Head of caudate nucleus (tissue), 42 donors: ENCODE data around the gene PKD2.

Experiments used
- DNase-seq, 42 donors: peaks; one replicate each; pipeline versions ENCODE4 v3.0.0 to v3.0.0-alpha.2; 2020 to 2021; ENCODE audit warnings: mixed read lengths in 7 of 42
- intact Hi-C: fragments of 100-400 bp; cut with DNase I; formaldehyde crosslinking; loops from one replicate; pipeline ENCODE4 v1.15.0; 2022

PKD2 gene

DNA sequence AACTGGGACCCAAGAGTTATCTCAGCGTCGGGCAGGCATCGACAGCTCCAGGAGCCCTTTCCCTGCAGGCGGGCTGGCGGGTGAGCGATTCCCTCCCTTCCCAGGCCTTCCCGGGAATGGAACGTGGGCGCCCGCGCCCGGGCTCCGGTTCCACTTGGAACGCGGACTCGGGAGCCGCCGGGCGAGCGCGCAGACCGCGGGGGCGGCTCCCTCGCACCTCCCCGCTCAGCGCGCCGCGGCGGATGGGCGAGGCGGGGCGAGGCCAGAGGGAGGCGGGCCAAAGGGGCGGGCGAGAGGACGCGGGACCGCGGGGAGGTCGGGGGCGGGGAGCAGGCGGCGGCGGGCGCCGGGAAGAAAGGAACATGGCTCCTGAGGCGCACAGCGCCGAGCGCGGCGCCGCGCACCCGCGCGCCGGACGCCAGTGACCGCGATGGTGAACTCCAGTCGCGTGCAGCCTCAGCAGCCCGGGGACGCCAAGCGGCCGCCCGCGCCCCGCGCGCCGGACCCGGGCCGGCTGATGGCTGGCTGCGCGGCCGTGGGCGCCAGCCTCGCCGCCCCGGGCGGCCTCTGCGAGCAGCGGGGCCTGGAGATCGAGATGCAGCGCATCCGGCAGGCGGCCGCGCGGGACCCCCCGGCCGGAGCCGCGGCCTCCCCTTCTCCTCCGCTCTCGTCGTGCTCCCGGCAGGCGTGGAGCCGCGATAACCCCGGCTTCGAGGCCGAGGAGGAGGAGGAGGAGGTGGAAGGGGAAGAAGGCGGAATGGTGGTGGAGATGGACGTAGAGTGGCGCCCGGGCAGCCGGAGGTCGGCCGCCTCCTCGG is at the start of gene PKD2:
TSS of gene PKD2 (plus strand) at position 332 of the 818 bp plus-strand sequence. CDS start at position 431, 99 bp downstream.
- DNase-seq: peak; percentile 47 to 96 (median 90)
- intact Hi-C loops: loop anchor here (5.0 kb wide), 2 partner anchors 35 to 275 kb away; partner anchors contain the start of gene PPM1K

DNA sequence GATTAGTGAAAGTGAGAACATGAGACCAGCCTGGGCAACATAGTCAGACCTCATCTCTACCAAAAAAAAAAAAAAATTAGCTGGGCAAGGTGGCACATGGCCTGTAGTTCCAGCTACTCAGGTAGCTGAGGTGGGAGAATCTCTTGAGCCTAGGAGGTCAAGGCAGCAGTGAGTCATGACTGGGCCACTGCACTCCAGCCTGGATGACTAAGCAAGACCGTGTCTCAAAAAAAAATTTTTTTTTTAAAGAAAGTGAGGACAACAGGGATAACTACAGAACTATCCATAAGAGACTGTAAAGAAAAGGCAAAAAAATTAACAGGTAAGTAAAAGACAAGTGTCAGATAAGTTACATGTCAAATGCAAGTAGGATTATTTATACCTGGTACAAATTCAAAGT is 45.4 kb upstream of the PKD2 start:
- no peak for DNase-seq
- intact Hi-C loops: no loop called here

DNA sequence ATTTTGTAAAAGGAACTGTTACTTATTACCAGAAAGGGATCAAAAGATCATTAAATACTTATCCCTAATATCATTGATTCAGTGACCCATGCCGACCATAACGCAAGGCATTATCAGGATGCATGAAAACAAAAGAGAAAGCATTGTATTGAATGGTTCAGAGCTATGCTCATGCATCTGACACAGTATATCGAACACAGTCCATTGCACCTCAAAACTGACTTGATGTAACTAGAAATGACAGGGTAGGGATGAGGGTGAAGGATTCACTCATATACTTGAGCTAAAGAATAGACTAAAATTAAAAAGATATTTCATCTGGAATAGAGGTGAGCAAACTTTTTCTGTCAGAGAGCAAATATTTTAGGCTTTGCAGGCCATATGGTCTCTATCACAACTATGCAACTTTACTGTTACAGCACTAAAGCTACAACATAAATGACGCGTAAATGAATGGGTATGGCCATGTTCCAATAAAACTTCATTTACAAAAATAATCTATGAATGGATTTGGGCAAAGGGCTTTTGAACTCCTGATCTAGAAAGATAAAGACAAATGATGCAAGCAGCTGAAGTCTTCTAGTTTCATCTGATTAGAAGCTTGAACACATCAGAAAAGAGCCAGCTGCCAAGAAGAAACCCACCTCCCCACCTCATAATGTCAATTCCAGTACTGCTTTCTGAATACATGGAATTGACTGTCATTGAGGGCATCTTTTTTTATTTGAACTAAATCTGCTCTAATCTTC is 44.9 kb upstream of the PKD2 start:
- intact Hi-C loops: no loop called here

DNA sequence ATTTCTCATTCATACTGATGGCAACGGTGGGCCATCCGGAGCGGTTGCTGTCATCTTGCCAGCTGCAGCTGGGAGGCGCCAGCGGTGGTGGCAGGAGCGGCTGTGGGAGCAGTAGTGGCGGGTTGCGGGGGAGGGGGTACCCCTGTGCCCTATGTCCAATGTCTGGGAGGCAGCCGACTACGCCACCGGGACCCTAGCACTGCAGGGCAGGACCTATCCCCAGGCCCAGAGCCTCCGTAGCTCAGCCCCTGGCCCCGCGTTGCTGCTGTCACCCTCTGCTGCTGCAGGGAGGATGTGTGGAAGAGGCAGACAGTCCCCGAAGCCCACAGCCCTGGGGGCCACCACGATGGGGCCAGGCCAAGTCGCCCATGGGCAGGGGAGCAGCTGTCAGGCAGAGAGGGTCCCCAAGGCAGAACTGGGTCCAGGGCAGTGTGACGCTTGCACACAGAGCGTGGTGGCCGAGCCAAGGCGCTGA is 41.9 kb upstream of the PKD2 start:
- intact Hi-C loops: no loop called here
- DNase-seq: no peak

More for the DNA sequence above, 44.9 kb upstream of the PKD2 start:
- no peak for DNase-seq

DNA sequence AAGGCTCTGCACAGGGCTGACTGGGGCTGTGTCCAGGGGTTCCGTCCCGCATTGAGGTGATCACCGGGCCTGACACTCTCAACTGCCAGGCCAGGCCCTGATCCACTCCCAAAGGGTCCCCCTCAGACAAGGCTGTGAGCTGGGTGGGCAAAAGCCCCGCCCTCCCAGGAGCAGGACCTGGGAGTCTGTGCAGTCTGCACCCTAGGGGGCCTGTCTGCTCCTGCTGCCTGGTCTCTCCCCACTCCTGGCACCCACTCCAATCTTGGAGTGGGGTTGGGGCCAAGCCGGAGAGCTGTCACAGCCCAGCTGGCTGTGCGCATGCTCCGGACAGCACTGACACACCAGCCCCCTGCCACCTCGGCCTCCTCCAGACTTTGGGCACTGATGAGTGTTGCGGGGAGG is 41.3 kb upstream of the PKD2 start:
- no peak for DNase-seq
- intact Hi-C loops: no loop called here

DNA sequence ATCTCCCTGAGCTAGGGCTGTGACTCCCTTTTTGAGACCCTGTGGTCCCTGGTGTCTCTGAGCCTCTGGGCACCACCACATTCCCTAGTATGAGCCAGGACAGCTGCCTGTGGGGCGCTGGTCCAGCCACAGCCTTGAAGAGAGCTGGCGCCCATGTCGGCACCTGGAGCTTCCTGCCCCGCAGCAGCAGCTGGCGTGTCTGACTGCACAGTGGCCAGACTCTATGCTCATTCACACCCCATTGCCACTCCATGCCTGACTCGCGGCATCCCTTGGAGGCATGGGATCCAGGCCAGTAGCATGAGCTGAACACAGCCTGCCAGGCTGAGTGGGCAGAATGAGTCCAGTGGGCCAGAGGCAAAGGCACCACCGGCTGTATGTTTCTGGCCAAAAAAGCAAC is 40.2 kb upstream of the PKD2 start:
- intact Hi-C loops: no loop called here
- peak in 25 of 42 donors; percentile 12 to 67 (median 27) for DNase-seq

DNA sequence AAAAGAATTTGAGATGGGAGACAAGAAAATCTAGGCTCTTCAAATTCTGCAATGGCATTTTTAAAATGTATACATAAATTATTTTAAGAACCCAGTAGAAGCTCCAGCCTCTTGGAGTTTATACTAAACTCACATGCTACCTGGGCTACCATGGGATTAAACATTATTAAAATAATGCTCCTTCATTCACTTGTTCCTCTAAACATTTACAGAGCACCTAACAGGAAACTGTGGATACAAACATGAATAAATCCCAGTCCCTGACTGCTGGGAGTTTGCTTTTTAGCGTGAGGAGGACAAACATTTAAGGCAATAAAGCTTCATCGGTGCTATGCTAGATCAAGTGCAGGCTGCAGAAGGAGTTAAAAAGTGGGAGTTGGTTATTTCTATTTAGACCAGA is 37.3 kb upstream of the PKD2 start:
- intact Hi-C loops: loop anchor here (5.0 kb wide), 2 partner anchors 37 to 118 kb away; partner anchors contain the start of gene PKD2
- no peak for DNase-seq

DNA sequence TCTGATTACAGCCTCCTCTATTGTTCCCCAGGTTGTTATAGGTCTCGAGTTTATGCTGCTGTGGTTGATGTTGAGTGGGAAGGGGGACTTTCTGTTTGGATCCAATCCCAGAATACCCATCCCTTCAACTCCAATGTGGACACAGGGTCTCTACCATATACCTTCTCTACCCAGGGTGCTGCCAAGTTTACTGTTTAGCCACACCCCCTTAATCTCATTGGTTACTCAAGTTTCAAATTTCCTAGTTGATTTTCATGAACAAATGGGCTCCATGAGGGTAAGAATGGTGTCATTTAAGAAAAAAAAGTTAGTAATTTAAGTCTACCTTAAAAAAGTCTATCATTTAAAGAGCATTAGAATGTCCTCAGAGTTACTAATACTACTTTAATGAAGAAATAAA is 35.6 kb upstream of the PKD2 start:
- intact Hi-C loops: loop anchor here (5.0 kb wide), 2 partner anchors 35 to 120 kb away; partner anchors contain the start of gene PKD2
- DNase-seq: no peak

DNA sequence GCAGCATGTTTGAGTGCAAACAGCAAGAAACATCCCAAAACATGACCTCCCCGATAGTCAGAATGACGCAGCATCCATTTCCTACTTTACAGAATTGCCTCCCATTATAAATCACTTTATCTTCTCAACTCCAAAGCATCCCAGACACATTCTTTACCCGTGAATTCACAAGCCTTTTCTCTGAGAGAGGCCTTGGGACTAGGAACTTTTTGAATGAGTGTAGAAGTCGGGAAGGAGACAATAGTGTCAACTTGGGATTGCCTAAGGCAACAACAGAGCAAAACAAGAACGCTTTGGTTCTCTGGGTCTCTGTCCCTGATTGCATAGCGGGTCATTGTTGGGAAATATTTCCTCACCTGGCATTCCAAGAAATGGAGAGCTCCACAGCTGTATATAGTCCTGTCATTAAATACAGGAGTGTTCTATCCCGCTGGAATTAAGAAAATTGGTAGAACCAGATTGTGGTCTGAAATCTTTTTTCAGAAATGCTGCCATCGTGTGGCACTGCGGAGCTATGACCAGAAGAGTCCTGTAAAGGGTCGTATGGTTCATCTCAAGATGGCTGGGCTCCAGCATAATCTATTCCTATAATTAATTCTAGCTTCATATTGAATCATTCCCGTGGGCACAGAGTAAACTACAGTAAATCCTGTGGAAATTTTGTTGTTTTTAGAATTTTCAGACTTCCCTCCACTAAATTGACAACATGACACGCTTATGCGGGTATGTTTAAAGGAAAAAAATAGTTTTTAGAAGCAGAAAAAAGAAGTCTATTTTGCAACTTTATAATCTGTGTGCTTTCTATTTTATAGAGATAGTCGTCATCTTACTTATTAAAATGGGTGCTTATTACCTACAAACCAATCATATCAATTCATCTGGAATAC is 33.9 kb upstream of the PKD2 start:
- intact Hi-C loops: loop anchor here (5.0 kb wide), 2 partner anchors 34 to 121 kb away; partner anchors contain the start of gene PKD2
- peak; percentile 25 to 90 (median 72) for DNase-seq

DNA sequence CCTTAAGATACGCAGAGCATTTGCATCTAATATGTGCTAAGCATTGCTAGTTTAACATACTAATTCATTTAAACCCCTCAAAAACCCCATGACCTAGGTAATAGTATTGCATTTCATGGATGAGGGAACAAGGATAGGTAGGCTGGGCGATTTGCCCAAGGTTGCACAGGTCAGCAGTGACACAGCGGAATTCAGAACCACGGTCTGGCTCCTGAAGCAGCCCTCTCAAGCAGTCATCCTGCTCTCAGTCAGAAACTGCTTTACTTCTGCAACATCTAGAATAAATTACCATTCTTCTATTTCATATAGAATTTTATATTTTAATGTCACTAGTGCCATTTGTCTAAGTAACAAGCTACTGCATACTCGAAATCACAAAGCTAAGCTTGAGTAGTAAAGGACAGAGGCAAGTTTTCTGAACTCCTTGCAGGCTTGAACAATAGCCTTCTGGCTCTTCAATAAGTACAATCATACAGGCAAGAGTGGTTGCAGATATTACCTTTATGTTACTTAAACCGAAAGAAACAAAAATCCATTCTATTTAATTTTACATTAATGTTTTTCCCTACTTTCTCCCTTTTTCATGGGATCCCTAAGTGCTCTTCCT is 32.5 kb upstream of the PKD2 start:
- DNase-seq: peak in 9 of 42 donors; percentile 22 to 60 (median 38)
- intact Hi-C loops: loop anchor here (5.0 kb wide), 2 partner anchors 32 to 123 kb away; partner anchors contain the start of gene PKD2

DNA sequence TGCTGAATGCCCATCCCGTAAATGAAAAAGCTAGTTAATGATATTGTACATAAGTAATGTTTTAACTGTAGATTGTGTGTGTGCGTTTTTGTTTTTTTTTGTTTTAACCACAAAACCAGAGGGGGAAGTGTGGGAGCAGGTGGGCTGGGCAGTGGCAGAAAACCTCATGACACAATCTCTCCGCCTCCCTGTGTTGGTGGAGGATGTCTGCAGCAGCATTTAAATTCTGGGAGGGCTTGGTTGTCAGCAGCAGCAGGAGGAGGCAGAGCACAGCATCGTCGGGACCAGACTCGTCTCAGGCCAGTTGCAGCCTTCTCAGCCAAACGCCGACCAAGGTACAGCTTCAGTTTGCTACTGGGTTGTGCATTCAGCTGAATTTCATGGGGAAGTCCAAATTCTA is 32.0 kb upstream of the PKD2 start, which contains the start of gene SPP1:
TSS of gene SPP1 (plus strand) at position 249 of the 400 bp plus-strand sequence. CDS start 1,182 bp downstream, outside the sequence.
- peak; percentile 70 to 94 (median 85) for DNase-seq
- intact Hi-C loops: no loop called here

DNA sequence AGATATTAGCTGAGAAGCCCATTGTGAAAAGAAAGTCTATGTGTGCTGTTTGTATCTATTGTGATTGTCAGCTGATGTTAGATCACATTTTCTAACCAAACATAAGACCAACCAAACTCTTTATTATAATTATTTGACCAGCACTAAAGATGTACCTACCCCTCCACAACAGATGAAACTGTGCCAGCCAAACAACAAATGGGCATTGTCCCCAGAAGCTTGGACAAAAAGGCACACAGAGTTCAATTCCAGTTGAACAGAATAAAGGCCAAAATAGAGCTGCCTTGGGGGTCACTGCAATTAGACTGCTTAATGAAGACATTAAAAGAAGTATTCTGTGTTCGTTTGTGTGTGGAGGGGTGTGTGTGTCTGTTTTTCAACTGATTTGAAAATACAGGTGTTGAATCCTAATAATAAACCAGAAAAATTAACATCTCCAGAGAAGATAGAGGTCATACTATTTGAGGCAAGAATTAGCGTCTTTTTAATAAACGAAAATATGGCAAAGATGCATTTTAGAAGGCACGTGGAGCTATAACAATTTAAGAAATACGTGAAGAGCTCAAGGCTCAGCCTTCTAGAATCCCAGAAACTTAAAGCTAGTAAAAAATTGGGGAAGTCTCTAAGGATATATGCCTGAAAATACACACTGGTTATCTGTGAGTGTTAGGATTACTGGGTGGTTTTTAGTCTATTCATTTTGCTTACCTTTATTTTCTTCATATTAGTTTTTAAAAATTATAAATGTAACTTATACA is 29.7 kb upstream of the PKD2 start:
- intact Hi-C loops: no loop called here
- peak in 36 of 42 donors; percentile 45 to 93 (median 74) for DNase-seq

DNA sequence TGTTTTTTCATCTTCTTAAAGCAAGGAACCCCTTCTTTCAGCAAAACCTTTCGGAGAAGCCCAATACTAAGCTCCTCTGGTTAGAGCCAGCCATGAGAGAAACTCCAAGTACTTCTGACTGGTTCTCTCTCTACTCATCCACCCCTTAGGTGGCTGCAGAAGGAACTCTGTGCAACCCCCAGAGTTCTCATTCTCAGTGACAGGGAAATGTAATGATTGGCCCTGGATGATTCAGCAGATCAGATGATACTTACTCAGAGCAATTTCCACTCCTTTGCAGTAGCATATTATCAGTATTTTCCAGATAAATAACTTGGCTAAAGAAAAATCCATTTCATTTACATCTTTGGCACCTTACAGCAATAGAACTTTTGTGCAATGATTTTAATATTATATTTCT is 28.8 kb upstream of the PKD2 start:
- intact Hi-C loops: no loop called here
- DNase-seq: peak in 16 of 42 donors; percentile 23 to 72 (median 34)

DNA sequence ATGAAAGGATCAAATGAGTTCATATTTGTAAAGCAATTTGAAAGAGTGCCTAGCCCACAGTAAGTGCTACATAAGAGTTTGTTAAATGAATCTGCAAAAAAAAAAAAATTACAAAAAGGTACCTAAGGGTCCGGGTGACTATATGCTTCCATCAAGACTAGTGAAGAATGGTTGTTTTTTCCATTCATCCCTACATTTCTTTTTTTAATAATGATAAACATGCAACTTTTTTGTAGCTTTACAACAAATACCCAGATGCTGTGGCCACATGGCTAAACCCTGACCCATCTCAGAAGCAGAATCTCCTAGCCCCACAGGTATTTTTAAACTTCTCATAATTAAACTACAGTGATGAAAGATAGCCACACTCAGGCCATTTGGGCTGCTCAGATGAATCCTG is 27.6 kb upstream of the PKD2 start:
- no peak for DNase-seq
- intact Hi-C loops: no loop called here

DNA sequence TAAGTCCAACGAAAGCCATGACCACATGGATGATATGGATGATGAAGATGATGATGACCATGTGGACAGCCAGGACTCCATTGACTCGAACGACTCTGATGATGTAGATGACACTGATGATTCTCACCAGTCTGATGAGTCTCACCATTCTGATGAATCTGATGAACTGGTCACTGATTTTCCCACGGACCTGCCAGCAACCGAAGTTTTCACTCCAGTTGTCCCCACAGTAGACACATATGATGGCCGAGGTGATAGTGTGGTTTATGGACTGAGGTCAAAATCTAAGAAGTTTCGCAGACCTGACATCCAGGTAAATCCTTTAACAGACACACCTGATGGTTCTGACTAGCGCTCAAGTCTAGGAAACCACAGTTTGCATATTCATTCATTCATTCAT is 25.9 kb upstream of the PKD2 start:
- no peak for DNase-seq
- intact Hi-C loops: no loop called here

DNA sequence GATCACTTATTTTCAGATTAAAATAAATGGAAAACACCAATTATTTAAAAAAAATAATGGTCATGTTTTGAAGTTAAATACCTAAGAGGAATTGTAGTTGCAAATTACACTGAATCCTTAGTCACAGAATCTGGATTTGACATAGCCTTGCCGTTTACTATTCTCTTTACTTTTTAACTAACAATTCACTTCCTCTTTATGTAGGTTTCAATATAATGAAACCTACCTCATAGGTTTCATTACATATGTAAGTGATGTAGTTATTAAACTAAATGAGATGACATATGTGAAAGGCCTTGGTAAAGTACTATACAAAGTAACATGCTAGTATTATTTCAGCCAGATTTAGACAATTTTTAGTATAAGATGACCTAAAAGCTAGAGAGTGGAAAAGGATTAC is 25.4 kb upstream of the PKD2 start:
- intact Hi-C loops: no loop called here
- no peak for DNase-seq

DNA sequence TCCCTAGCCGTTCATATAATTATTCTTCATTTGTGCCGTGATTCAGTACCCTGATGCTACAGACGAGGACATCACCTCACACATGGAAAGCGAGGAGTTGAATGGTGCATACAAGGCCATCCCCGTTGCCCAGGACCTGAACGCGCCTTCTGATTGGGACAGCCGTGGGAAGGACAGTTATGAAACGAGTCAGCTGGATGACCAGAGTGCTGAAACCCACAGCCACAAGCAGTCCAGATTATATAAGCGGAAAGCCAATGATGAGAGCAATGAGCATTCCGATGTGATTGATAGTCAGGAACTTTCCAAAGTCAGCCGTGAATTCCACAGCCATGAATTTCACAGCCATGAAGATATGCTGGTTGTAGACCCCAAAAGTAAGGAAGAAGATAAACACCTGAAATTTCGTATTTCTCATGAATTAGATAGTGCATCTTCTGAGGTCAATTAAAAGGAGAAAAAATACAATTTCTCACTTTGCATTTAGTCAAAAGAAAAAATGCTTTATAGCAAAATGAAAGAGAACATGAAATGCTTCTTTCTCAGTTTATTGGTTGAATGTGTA is 24.9 kb upstream of the PKD2 start:
- intact Hi-C loops: no loop called here
- DNase-seq: no peak
